HG03159 (cell line): ENCODE data around the gene PRG3.

Experiments used
- ATAC-seq: cut with Tn5 transposase; IDR thresholded peaks from one replicate; pipeline ENCODE4 v1.9.1; 2021; ENCODE audit warnings: mild to moderate bottlenecking, moderate library complexity; ENCODE audit not compliant: unreplicated experiment

PRG3 gene

DNA sequence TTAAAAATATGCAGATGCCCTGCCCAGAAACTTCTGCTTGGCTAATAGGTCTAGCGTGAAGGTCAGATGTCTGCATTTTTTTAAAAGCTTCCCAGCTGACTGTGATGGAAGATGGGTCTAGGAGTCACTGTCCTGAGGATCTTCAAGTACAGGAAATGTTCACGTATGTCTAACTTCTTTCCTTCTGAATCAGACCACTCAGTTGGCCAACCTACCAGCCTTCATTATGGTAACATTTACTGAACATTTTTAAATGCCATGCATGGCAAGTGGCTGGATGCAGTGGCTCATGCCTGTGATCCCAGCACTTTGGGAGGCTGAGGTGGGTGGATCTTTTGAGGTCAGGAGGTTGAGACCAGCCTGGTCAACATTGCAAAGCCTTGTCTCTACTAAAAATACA lies 10.6 kb upstream of the PRG3 start:
- no peak for ATAC-seq

- ATAC-seq = no peak
Measured at GRCh38 chr11:57391111-57391510, 10.2 kb upstream of the PRG3 start.

DNA sequence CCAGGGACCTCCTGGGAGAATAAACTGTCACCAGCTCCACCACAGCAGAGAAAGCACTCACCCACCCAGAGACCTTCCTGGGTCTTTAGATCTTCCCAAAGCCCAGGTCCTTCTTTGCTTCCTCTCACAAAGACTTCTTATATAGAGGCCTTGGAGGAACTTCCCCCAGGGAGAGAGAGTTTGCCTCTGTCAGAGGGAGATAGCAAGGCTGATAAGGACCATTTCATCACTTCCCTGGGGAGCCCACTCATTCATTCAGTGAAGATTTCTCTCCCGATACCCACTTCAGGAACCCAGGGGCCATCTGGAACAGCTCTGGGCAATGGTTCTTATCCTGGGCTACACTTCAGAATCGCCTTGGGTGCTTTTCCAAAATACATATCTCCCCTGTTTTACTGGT lies 9.6 kb upstream of the PRG3 start, which contains the start of gene PRG2:
TSS of gene PRG2 (minus strand) at position 116 of the 400 bp plus-strand sequence. CDS start 706 bp downstream, outside the sequence.
- ATAC-seq = no peak

DNA sequence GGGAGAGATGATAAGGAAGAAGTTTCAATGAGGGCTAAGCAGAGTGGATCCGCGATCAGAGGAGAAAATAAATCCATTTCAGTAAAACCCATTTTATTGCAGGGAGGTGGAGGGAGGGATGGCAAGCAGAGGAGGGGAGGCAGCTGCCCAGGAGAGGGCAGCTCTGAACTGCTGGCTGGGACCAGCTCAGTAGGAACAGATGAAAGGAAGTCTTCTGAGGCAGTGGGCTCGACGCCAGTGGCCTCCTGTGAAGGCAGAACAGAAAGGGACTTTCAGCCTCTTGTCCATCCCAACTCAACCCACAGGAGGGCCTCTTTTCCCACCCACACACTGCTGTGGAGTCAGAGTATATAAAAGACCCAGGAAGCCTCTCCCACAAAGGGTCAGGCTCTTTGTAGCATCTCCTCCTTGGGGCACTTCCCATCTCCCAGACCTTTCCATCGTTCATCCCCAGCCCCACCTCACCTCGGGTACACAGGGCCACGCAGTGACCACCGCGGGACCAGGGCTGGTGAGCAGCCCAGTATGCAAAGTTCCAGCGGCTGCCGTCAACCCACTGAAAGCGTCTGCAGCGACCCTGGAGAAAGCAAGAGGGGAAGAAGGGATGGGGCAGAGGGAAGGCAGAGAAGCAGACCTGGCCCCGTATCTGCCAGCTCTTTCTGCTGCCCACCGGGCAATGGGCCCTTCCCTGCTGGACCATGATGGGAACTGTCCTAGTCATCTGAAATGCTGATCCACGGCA lies 6.5 kb upstream of the PRG3 start:
- no peak for ATAC-seq

DNA sequence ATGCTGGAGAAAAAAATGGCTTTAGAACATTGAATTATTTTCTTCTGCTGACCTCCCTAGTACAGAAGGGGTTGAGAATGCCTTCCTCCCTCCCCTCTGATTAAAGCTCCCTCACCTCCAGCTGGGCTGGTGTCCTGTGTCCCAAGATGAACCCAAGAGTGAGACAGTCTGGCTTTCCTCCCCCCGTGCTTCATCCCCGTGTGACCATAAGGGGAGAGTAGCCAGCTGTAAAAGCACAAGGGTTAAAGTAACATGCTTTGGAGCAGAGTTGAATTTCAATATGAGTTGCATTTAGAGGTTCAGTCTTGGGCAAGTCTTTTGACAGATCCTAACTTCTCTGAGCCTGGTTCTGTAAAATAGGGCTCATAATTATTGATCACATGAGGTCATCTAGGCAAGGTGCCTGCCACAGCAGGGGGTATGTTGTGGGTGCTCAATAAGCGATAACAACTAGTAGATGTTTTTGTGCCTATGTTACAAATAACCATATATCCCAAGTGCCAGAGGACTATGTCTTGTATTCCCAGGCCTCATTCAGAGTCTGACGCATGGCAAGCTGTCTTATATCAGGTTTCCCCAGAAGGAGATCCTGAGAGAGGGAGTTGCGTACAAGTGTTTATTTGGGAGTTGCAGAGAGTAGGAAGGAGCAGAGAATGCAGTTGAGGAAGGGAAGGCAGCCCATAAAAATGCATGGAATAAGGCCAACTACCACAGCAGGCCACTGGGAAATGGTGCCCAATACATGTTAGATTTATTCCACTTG lies 5.4 kb upstream of the PRG3 start:
- no peak for ATAC-seq

- ATAC-seq = no peak
Measured at GRCh38 chr11:57379732-57380131, 1.2 kb downstream of the PRG3 start.

GRCh38 chr11:57378186-57378585 lies 2.8 kb downstream of the PRG3 start:
- ATAC-seq = no peak

DNA sequence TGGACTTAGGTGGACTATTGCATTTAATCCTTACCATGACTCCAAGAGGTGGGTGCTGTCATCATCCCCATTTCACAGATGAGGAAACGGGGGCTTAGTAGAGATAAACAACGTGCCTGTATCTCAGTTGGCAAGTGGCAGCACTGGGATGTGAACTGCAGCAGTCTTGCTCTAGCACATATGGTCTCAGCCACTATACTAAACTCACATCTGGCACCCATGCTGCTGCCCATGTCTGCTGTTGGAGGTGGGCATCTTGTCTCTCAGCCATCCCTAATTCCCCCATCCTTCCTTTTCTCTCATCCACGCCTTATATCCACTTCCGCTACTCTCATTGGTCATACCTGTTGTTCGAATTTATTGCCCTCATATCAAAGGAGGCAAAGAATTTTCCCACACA lies 3.8 kb downstream of the PRG3 start:
- no peak for ATAC-seq

DNA sequence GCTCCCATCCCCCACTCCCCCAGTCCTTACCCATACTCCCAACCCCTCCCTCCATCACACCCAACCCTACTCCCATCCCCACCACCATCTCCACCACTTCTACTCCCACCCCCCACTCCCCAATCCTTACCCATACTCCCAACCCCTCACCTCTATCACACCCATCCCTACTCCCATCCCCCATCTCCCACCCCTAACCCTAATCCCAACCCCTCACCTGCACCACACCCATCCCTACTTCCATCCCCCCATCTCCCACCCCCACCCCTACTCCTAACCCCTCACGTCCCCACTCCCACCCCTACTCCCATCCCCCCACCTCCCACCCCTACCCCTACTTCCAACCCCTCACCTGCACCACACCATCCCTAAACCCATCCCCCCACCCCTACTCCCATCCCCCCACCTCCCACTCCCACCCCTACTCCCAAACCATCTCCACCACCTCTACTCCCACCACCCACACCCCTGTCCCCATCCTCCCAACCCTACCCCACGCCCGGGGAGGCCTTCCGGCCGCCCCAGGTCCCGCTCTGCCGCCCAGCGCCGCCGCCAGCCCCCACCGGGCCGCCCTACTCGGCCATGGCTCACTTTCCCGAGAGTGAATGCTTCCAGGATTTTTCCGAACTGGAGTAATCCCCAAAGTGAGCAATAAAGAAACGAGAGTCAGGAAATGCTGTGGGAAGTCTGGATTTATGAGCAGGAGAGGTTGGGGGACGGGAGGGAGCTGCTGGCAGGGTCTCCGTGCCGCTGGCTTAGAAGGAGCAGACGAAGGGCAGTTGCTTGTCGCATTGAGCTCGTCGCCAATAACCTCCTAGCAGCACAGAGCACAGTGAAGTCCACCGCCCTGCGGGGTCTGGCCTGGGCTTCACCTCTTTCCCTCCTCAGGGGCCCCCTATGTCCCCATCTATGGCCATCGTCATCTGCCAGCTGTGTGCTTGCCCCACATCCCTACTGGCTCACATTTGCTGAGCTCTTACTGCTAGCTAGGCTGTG lies 4.6 kb downstream of the PRG3 start:
- no peak for ATAC-seq

DNA sequence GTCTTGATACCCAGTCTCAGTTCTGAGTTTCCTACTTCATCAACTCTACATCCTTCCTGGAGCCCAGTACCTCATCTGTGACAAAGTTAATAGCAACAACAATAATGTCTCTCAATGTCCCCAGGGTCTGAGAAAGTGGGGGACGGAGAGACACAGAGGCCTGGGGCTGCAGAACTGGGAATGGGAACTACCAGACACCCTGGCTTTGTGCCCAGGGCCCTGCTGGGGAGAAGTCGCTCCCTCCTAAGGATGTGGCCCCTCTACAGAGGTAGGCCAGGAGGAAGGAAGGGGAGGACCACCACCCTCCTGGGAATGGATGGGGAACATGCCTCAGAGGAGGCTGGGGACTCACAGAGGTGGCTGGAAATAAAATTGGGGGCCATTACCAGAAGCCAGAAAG lies 5.5 kb downstream of the PRG3 start:
- no peak for ATAC-seq

GRCh38 chr11:57374966-57375365 lies 6.0 kb downstream of the PRG3 start:
- ATAC-seq = no peak

- no peak for ATAC-seq
Measured at GRCh38 chr11:57373146-57373545, 7.8 kb downstream of the PRG3 start.

- ATAC-seq = no peak
Measured at GRCh38 chr11:57370941-57371340, 10.0 kb downstream of the PRG3 start.

DNA sequence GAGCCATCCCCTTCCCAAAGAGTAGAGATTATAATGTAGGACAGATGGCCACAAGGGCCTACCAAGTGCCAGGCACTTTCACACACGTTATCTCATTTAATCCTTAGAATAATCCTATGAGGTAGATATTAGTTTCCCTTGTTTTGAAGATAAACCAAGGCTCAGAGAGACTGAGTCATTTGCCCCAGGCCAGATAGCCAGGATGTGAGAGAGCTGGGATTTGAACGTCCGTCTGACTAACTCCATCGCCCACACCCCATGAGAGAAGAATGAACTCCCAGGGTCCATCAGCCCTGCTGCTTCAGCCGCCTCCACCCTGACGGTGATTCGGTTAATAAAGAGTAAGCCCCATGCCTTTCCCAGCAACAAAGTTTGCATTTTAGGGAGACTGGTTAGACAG lies 10.7 kb downstream of the PRG3 start:
- no peak for ATAC-seq

DNA sequence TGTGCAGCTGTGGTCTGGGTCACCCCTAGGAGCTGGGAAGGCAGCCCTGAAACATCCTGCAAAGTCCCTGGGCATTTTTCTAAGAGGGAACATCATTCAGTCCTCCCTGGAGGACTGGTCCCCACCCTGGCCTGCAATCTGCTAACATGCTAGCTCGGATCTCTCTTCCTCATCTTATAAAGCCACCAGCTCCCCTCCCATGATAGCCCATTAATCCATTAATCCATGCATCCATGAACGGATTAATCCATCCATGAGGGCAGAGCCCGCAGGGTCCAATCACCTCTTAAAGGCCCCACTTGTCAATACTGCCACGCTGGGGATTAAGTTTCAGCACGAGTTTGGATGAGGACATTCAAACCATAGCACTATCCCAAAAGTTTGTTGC lies 12.1 kb downstream of the PRG3 start:
- ATAC-seq = no peak

GRCh38 chr11:57368106-57368844 lies 12.7 kb downstream of the PRG3 start:
- no peak for ATAC-seq

DNA sequence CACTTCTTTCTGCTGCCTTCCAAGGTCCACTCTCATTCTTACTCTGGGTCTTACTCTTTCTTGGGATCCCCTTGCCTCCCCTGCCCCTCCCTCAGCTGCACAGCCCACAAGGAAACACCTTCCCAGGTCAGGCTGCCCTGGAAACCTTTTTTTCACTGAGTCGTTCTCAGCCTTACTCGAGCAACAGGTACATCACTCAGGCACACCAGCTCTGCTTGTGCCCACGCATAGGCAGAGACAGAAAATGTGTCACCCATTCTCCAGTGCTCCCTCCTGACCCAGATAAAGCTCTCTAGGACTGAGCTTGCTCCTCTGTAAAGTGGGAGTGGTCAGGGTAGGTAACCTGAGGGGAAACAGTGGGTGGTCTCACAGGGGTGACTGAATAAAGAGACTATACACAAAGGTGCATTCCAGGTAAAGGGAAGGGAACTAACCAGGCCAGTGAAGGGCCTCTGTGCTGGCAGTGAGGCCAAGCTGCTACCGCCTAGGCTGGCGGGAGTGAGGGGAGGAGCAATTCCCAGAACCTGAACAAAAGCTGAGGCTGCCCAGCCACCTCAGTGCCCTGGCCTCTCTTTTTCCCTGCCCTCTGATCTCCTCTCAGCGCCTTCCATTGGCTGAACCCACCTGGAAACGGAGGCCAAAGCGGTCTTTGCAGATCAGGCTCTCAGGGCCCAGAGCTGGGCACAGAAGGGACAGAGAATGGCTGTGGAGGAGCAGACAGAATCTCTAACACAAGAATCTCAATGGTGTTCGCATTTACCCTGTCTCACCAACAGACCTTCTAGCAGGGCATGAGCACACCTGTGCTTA lies 15.9 kb downstream of the PRG3 start:
- no peak for ATAC-seq

- no peak for ATAC-seq
Measured at GRCh38 chr11:57363131-57364080, 17.5 kb downstream of the PRG3 start.

- ATAC-seq = no peak
Measured at GRCh38 chr11:57361926-57362325, 19.0 kb downstream of the PRG3 start.
